ENCODE measurements around the gene TPRX2.

DNA sequence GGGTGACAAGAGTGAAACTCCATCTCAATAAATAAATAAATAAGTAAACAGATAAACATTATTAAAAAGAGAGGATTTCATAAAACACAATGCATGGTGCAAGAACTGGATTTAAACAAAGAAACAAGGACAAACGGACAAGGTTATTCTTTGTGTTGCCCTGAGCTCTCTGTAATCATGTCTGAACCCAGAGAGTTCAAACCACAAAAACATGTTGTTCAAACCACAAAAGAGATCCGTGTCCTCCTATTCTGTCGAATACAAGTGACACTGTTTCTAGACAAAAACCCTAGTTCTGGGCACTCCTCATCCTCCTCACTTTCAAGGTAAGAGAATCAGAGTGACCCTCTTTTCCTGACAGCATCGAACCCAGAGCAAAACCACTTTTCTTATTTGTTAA is 4.6 kb upstream of the TPRX2 start:
- TF ChIP-seq POLR2A (IDR thresholded peaks at IDR 0.05) = no peak
- TF ChIP-seq, protein P1, sequence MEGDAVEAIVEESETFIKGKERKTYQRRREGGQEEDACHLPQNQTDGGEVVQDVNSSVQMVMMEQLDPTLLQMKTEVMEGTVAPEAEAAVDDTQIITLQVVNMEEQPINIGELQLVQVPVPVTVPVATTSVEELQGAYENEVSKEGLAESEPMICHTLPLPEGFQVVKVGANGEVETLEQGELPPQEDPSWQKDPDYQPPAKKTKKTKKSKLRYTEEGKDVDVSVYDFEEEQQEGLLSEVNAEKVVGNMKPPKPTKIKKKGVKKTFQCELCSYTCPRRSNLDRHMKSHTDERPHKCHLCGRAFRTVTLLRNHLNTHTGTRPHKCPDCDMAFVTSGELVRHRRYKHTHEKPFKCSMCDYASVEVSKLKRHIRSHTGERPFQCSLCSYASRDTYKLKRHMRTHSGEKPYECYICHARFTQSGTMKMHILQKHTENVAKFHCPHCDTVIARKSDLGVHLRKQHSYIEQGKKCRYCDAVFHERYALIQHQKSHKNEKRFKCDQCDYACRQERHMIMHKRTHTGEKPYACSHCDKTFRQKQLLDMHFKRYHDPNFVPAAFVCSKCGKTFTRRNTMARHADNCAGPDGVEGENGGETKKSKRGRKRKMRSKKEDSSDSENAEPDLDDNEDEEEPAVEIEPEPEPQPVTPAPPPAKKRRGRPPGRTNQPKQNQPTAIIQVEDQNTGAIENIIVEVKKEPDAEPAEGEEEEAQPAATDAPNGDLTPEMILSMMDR (IDR thresholded peaks at IDR 0.05) = no peak

Measured in uterus (tissue), 2 donors.